GM12878 (cell line): ENCODE results near the gene SCN4A. TPM values are rescaled to one million over a fixed set of nuclear protein-coding genes. Genes with fewer than 3 reads are reported as not detected.

Source experiments
- ATF7 ChIP-seq: fragments of 450-650 bp; IDR thresholded peaks from 2 replicates; pipeline ENCODE4 v1.6.1; 2016; ENCODE audit warnings: low read depth, mild to moderate bottlenecking
- CBFB ChIP-seq: IDR thresholded peaks from 2 replicates; pipeline ENCODE4 v1.6.1; 2016; ENCODE audit warnings: antibody characterized with exemption, low read depth
- CBX5 ChIP-seq: sonication (generic); IDR thresholded peaks from 2 replicates; pipeline ENCODE4 v1.6.1; 2016; ENCODE audit warnings: low read depth, moderate library complexity, mild to moderate bottlenecking, inconsistent platforms
- CTCF ChIP-seq, 3 experiments: IDR thresholded peaks in 2 of 3; conservative IDR thresholded peaks in 1 of 3; 2 replicates each; pipeline ENCODE4 v1.5.1; 2011; ENCODE audit warnings: low read depth in 3 of 3, low read length in 3 of 3, mild to moderate bottlenecking in 3 of 3, control low read depth in 2 of 3, moderate library complexity in 2 of 3, inconsistent platforms in 1 of 3, mixed read lengths in 1 of 3; ENCODE audit not compliant: control insufficient read depth in 2 of 3, insufficient read depth in 1 of 3; ENCODE audit errors: extremely low read depth in 1 of 3
- CUX1 ChIP-seq: IDR thresholded peaks from 2 replicates; pipeline ENCODE4 v1.6.1; 2012; ENCODE audit warnings: improper control_type of control experiment, low read depth, low read length; ENCODE audit not compliant: insufficient replicate concordance
- DPF2 ChIP-seq: fragments of 450-650 bp; IDR thresholded peaks from 2 replicates; pipeline ENCODE4 v1.6.1; 2017; ENCODE audit warnings: mild to moderate bottlenecking
- HDAC6 ChIP-seq: fragments of 200-600 bp; sonication (generic); IDR thresholded peaks from one replicate; pipeline ENCODE4 v1.8.0; 2017; ENCODE audit warnings: antibody characterized with exemption; ENCODE audit not compliant: unreplicated experiment
- JUND ChIP-seq: IDR thresholded peaks from 2 replicates; pipeline ENCODE4 v1.6.1; 2012; ENCODE audit warnings: low read depth, mild to moderate bottlenecking, low read length, improper control_type of control experiment, moderate library complexity
- LARP7 ChIP-seq: fragments of 450-650 bp; IDR thresholded peaks from 2 replicates; pipeline ENCODE4 v1.6.1; 2017; ENCODE audit warnings: mild to moderate bottlenecking
- RAD51 ChIP-seq: fragments of 450-650 bp; IDR thresholded peaks from 2 replicates; pipeline ENCODE4 v1.6.1; 2016; ENCODE audit warnings: moderate library complexity, mild to moderate bottlenecking, inconsistent platforms
- SIN3A ChIP-seq: IDR thresholded peaks from 2 replicates; pipeline ENCODE4 v1.6.1; 2012; ENCODE audit warnings: low read depth, low read length, improper control_type of control experiment
- TAF1 ChIP-seq: IDR thresholded peaks from 2 replicates; pipeline ENCODE4 v1.6.1; 2011; ENCODE audit warnings: mild to moderate bottlenecking, low read depth, low read length, borderline replicate concordance
- USF2 ChIP-seq: IDR thresholded peaks from 2 replicates; pipeline ENCODE4 v1.6.1; 2011; ENCODE audit warnings: low read depth, low read length, improper control_type of control experiment, borderline replicate concordance
- YBX1 ChIP-seq: fragments of 450-650 bp; IDR thresholded peaks from 2 replicates; pipeline ENCODE4 v1.6.1; 2016; ENCODE audit warnings: antibody characterized with exemption
- ZNF217 ChIP-seq: fragments of 450-650 bp; IDR thresholded peaks from 2 replicates; pipeline ENCODE4 v1.6.1; 2017; ENCODE audit warnings: antibody characterized with exemption, mild to moderate bottlenecking
- ZNF24 ChIP-seq: fragments of 450-650 bp; IDR thresholded peaks from 2 replicates; pipeline ENCODE4 v1.6.1; 2017; ENCODE audit warnings: antibody characterized with exemption, mild to moderate bottlenecking
- ZNF274 ChIP-seq: IDR thresholded peaks from one replicate; pipeline ENCODE4 v1.8.0; 2011; ENCODE audit not compliant: insufficient read length, insufficient read depth
- ZNF592 ChIP-seq: fragments of 450-650 bp; IDR thresholded peaks from 2 replicates; pipeline ENCODE4 v1.6.1; 2017; ENCODE audit warnings: mild to moderate bottlenecking, moderate library complexity
- polyA plus RNA-seq, 11 experiments: library from polyadenylated mRNA; depleted of rRNA in 4 of 11; unstranded in 6 of 11; stranded (reverse) in 5 of 11; fragments of >200 nt; fragmentation: Nextera tagmentation in 4 of 11; fragmentation: Illumina TruSeq in 1 of 11; extraction: Ambion mirVana in 4 of 11; extraction: Trizol in 1 of 11; gene quantifications; 1 replicate in 1 of 11; 2 replicates in 10 of 11; pipeline versions ENCODE4 v1.2.1 to v1.2.3, GENCODE V29; 2011 to 2016; ENCODE audit warnings: inconsistent platforms in 2 of 11, missing spikeins in 2 of 11, low read depth in 1 of 11
- total RNA-seq, 4 experiments: library from RNA; depleted of rRNA in 3 of 4; stranded (reverse); fragments of >200 nt in 3 of 4; fragmentation: Illumina TruSeq in 1 of 4; extraction: Trizol in 1 of 4; gene quantifications; 2 replicates each; pipeline versions ENCODE4 v1.2.1 to v1.2.3, GENCODE V29; 2013 to 2021

SCN4A gene
- total and polyA plus RNA-seq, 10 of the 15 experiments (the other 5 are each of a cell fraction or from before 2014, with no cell fraction given) = under 0.01 to 0.15 (median 0.07) TPM; not detected in 4

GRCh38 chr17:63946440-63947363 lies 26.0 kb downstream of the SCN4A start (continued):
- TF ChIP-seq CTCF (IDR thresholded peaks at IDR 0.05 in 2 of 3, conservative IDR thresholded peaks at IDR 0.05 in 1 of 3; ENCODE audit: control insufficient read depth in 2 of 3, extremely low read depth in 1 of 3, insufficient read depth in 1 of 3, low read depth in 3 of 3, low read length in 3 of 3) (peak; percentile 65 to 85 (median 78)), HDAC6 (no peak), ZNF274 (no peak), LARP7 (no peak), USF2 (no peak), YBX1 (no peak), DPF2 (no peak; the same call in 1 of the 2 replicates), CBX5 (no peak), SIN3A (no peak), RAD51 (no peak), CBFB (no peak), CUX1 (no peak), ZNF24 (no peak), ZNF217 (0 out of 2 replicates have a peak, but pooled peaks have one; percentile 40), JUND (no peak), ZNF592 (peak; percentile 54; the same call in 1 of the 2 replicates), TAF1 (no peak), ATF7 (peak; percentile 21; the same call in 1 of the 2 replicates)
